Measurements from ENCODE around the gene STAC3. TPM values are rescaled to one million over a fixed set of nuclear protein-coding genes. Genes with fewer than 3 reads are reported as not detected.
A peak's percentile ranks its signal among the peaks of the same experiment; 100 is the strongest.

The STAC3 gene
- total and polyA plus RNA-seq, 2 experiments from 2014 or later: 0.48 to 3.0 TPM

DNA sequence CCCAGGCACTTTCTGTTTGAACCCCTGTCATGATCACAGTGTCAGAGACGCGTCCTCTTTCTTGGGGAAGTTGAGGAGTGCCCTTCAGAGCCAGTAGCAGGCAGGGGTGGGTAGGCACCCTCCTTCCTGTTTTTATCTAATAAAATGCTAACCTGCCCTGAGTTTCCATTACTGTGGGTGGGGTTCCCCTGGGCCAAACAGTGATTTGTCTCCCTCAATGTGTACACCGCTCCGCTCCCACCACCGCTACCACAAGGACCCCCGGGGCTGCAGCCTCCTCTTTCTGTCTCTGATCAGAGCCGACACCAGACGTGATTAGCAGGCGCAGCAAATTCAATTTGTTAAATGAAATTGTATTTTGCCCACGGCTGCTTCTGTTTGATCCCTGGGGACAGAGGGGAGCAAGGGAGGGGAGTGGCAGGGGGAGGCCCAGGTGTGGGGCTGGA is 16.4 kb downstream of the STAC3 start (continued):
- TF ChIP-seq, protein P1, sequence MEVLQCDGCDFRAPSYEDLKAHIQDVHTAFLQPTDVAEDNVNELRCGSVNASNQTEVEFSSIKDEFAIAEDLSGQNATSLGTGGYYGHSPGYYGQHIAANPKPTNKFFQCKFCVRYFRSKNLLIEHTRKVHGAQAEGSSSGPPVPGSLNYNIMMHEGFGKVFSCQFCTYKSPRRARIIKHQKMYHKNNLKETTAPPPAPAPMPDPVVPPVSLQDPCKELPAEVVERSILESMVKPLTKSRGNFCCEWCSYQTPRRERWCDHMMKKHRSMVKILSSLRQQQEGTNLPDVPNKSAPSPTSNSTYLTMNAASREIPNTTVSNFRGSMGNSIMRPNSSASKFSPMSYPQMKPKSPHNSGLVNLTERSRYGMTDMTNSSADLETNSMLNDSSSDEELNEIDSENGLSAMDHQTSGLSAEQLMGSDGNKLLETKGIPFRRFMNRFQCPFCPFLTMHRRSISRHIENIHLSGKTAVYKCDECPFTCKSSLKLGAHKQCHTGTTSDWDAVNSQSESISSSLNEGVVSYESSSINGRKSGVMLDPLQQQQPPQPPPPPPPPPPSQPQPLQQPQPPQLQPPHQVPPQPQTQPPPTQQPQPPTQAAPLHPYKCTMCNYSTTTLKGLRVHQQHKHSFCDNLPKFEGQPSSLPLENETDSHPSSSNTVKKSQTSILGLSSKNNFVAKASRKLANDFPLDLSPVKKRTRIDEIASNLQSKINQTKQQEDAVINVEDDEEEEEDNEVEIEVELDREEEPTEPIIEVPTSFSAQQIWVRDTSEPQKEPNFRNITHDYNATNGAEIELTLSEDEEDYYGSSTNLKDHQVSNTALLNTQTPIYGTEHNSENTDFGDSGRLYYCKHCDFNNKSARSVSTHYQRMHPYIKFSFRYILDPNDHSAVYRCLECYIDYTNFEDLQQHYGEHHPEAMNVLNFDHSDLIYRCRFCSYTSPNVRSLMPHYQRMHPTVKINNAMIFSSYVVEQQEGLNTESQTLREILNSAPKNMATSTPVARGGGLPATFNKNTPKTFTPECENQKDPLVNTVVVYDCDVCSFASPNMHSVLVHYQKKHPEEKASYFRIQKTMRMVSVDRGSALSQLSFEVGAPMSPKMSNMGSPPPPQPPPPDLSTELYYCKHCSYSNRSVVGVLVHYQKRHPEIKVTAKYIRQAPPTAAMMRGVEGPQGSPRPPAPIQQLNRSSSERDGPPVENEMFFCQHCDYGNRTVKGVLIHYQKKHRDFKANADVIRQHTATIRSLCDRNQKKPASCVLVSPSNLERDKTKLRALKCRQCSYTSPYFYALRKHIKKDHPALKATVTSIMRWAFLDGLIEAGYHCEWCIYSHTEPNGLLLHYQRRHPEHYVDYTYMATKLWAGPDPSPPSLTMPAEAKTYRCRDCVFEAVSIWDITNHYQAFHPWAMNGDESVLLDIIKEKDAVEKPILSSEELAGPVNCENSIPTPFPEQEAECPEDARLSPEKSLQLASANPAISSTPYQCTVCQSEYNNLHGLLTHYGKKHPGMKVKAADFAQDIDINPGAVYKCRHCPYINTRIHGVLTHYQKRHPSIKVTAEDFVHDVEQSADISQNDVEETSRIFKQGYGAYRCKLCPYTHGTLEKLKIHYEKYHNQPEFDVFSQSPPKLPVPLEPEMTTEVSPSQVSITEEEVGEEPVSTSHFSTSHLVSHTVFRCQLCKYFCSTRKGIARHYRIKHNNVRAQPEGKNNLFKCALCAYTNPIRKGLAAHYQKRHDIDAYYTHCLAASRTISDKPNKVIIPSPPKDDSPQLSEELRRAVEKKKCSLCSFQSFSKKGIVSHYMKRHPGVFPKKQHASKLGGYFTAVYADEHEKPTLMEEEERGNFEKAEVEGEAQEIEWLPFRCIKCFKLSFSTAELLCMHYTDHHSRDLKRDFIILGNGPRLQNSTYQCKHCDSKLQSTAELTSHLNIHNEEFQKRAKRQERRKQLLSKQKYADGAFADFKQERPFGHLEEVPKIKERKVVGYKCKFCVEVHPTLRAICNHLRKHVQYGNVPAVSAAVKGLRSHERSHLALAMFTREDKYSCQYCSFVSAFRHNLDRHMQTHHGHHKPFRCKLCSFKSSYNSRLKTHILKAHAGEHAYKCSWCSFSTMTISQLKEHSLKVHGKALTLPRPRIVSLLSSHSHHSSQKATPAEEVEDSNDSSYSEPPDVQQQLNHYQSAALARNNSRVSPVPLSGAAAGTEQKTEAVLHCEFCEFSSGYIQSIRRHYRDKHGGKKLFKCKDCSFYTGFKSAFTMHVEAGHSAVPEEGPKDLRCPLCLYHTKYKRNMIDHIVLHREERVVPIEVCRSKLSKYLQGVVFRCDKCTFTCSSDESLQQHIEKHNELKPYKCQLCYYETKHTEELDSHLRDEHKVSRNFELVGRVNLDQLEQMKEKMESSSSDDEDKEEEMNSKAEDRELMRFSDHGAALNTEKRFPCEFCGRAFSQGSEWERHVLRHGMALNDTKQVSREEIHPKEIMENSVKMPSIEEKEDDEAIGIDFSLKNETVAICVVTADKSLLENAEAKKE (CRISPR knock-in tag; IDR thresholded peaks at IDR 0.05): no peak
- TF ChIP-seq, protein P2, sequence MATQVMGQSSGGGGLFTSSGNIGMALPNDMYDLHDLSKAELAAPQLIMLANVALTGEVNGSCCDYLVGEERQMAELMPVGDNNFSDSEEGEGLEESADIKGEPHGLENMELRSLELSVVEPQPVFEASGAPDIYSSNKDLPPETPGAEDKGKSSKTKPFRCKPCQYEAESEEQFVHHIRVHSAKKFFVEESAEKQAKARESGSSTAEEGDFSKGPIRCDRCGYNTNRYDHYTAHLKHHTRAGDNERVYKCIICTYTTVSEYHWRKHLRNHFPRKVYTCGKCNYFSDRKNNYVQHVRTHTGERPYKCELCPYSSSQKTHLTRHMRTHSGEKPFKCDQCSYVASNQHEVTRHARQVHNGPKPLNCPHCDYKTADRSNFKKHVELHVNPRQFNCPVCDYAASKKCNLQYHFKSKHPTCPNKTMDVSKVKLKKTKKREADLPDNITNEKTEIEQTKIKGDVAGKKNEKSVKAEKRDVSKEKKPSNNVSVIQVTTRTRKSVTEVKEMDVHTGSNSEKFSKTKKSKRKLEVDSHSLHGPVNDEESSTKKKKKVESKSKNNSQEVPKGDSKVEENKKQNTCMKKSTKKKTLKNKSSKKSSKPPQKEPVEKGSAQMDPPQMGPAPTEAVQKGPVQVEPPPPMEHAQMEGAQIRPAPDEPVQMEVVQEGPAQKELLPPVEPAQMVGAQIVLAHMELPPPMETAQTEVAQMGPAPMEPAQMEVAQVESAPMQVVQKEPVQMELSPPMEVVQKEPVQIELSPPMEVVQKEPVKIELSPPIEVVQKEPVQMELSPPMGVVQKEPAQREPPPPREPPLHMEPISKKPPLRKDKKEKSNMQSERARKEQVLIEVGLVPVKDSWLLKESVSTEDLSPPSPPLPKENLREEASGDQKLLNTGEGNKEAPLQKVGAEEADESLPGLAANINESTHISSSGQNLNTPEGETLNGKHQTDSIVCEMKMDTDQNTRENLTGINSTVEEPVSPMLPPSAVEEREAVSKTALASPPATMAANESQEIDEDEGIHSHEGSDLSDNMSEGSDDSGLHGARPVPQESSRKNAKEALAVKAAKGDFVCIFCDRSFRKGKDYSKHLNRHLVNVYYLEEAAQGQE (IDR thresholded peaks at IDR 0.05; ENCODE audit: unreplicated experiment): no peak
- TF ChIP-seq EZH2phosphoT487 (IDR thresholded peaks at IDR 0.05; ENCODE audit: unreplicated experiment): no peak

DNA sequence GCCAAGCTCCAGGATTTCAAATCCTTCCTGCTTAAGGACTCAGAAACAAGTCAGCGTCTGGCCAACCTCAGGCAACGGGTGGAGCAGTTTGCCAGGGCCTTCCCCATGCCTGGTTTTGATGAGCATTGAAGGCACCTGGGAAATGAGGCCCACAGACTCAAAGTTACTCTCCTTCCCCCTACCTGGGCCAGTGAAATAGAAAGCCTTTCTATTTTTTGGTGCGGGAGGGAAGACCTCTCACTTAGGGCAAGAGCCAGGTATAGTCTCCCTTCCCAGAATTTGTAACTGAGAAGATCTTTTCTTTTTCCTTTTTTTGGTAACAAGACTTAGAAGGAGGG is 16.8 kb downstream of the STAC3 start:
- H2AFZ ChIP-seq: no peak overlapping the region
- no peaks in the 10 kb centered on the region for H3K9me2 ChIP-seq (ENCODE audit: insufficient read depth)
- peaks cover 57% of the 10 kb centered on the region for H3K27me3 ChIP-seq (ENCODE audit: insufficient read depth)
- DNase-seq (ENCODE audit: low spot score) (no peak), ATAC-seq (no peak)
- Mint-ChIP-seq H3K27me3 (ENCODE audit: insufficient read depth, low read depth, poor library complexity) (peaks cover 74% of the 10 kb centered on the region), H3K4me3 (peak overlapping the region; percentile 50; the same call in 2 of the 3 replicates), H3K36me3 (ENCODE audit: low read depth) (peaks cover 58% of the 10 kb centered on the region), H3K27ac (no peak overlapping the region), H3K9me3 (no peaks in the 10 kb centered on the region; the same call in 2 of the 3 replicates), H3K4me1 (peaks cover 69% of the 10 kb centered on the region)
- peaks cover 34% of the 10 kb centered on the region for H4K20me1 ChIP-seq (replicated peaks; ENCODE audit: insufficient read depth)
- peaks cover 51% of the 10 kb centered on the region for H3F3A ChIP-seq (replicated peaks; ENCODE audit: low read depth)
- H3K4me2 ChIP-seq: 0 out of 2 replicates have a peak overlapping the region, but pooled peaks have one; percentile 99
- H3K36me3 ChIP-seq (ENCODE audit: insufficient read depth): peaks cover 26% of the 10 kb centered on the region
- peaks cover 47% of the 10 kb centered on the region for H3K4me1 ChIP-seq (ENCODE audit: insufficient read depth)
- H3K4me3 ChIP-seq: no peak overlapping the region
- H3K79me2 ChIP-seq (replicated peaks; ENCODE audit: insufficient read depth): peaks cover 25% of the 10 kb centered on the region
- H3K27ac ChIP-seq (ENCODE audit: low read depth): no peak overlapping the region
- TF ChIP-seq ZNF114 (CRISPR knock-in tag; IDR thresholded peaks at IDR 0.05) (no peak), EZH2phosphoT487 (IDR thresholded peaks at IDR 0.05; ENCODE audit: unreplicated experiment) (no peak), CREB1 (CRISPR knock-in tag; IDR thresholded peaks at IDR 0.05; ENCODE audit: low read depth) (no peak), NANOG (IDR thresholded peaks at IDR 0.05; ENCODE audit: borderline replicate concordance) (no peak), ZNF331 (CRISPR knock-in tag; IDR thresholded peaks at IDR 0.05; ENCODE audit: low read depth) (no peak), STAT1 (IDR thresholded peaks at IDR 0.05; ENCODE audit: unreplicated experiment) (no peak), EZH2 (IDR thresholded peaks at IDR 0.05; ENCODE audit: low read depth, unreplicated experiment) (no peak)
- TF ChIP-seq, protein P3, sequence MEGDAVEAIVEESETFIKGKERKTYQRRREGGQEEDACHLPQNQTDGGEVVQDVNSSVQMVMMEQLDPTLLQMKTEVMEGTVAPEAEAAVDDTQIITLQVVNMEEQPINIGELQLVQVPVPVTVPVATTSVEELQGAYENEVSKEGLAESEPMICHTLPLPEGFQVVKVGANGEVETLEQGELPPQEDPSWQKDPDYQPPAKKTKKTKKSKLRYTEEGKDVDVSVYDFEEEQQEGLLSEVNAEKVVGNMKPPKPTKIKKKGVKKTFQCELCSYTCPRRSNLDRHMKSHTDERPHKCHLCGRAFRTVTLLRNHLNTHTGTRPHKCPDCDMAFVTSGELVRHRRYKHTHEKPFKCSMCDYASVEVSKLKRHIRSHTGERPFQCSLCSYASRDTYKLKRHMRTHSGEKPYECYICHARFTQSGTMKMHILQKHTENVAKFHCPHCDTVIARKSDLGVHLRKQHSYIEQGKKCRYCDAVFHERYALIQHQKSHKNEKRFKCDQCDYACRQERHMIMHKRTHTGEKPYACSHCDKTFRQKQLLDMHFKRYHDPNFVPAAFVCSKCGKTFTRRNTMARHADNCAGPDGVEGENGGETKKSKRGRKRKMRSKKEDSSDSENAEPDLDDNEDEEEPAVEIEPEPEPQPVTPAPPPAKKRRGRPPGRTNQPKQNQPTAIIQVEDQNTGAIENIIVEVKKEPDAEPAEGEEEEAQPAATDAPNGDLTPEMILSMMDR (conservative IDR thresholded peaks at IDR 0.05; ENCODE audit: low read depth in 2 of 2): no peak

Measured in GM23338 (cell line).